ENCODE data around the gene PRDM16. TPM values are rescaled to one million over a fixed set of nuclear protein-coding genes. Genes with fewer than 3 reads are reported as not detected.

PRDM16 gene
- total RNA-seq, 1 experiment from 2014 or later: 0.17 TPM

DNA sequence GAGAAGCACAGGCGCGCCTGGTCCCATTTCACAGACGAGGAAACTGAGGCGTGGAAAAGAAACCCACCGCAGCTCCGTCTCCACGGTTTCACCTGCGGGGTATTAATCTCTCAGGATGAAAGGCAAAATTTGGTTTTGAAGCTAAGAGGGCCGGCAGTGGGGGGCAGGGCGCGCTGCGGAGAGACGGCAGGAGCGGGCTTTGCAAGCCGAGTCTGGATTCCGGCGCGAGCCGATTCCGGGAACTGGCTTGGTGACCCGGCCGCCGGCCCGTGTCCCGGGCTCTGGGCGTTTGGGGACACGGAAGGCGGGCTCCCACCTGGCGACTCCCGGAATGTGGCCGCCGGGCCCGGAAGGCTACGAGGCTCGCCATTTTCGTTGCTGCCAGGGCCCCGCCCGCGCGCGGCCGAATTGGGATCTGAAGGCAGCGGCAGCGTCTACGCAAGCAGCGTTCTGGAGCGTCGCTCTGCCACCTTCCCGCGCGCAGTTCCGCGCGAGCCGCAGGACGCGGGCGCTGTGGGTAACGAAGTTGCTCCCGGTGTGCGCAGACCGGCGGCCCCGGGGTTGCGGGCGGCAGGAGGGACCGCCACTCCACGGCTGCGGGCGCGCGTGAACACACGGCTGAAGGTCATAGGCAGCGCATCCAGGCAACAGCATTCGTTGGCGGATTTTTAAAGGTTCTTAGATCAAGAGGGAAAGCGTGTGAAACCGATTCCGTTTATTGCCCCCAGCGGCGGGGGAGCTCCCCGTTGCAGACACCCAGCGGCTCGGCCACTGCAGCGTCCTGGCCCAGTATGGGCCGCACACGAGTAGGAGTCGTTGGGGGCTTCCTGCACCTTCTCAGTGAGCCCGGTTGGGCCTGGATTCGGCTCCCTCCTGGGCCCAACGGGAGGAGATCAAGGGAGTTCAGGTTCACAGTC, 5.4 kb upstream of the PRDM16 start:
- Histone ChIP-seq H4K91ac (ENCODE audit: insufficient read length, low read depth, low read length) (no peak overlapping the region), H3T11ph (ENCODE audit: low read length) (no peak overlapping the region), H3K79me1 (ENCODE audit: insufficient read depth, low read depth, low read length, poor library complexity, severe bottlenecking) (no peaks in the 10 kb centered on the region), H2AK5ac (ENCODE audit: insufficient read length, low read length) (no peak overlapping the region), H3K4me2 (ENCODE audit: insufficient read depth, insufficient read length, low read length) (peak overlapping the region; percentile 46), H4K20me1 (ENCODE audit: control insufficient read depth, insufficient read depth, insufficient read length) (no peaks in the 10 kb centered on the region), H3K23ac (ENCODE audit: insufficient read length, low read depth, low read length) (no peak overlapping the region), H3K4ac (ENCODE audit: low read depth, low read length) (no peak overlapping the region), H3K9me3 (ENCODE audit: control insufficient read depth, low read depth, low read length) (no peaks in the 10 kb centered on the region), H2BK5ac (ENCODE audit: insufficient read length, low read length) (no peak overlapping the region), H3K79me2 (ENCODE audit: insufficient read depth, low read length) (no peaks in the 10 kb centered on the region), H3K4me1 (ENCODE audit: insufficient read depth, low read length) (no peaks in the 10 kb centered on the region), H2AFZ (ENCODE audit: low read length) (no peak overlapping the region), H2BK20ac (ENCODE audit: low read depth, low read length, poor library complexity, severe bottlenecking) (no peak overlapping the region), H3K27ac (ENCODE audit: insufficient read length, low read depth, low read length) (no peak overlapping the region), H3K23me2 (ENCODE audit: insufficient read length, low read depth, low read length, poor library complexity, severe bottlenecking) (peaks cover 10% of the 10 kb centered on the region), H2BK12ac (ENCODE audit: insufficient read length, low read depth, low read length) (no peak overlapping the region), H3K9ac (ENCODE audit: extremely low read depth, insufficient read length, low read length) (no peak overlapping the region), H3K27me3 (ENCODE audit: insufficient read depth, low read length) (peaks cover 67% of the 10 kb centered on the region), H2BK15ac (ENCODE audit: low read depth, low read length) (no peak overlapping the region), H4K8ac (replicated peaks; ENCODE audit: insufficient read length, low read depth, low read length) (no peak overlapping the region), H4K5ac (ENCODE audit: insufficient read length, low read depth, low read length) (no peak overlapping the region), H3K14ac (ENCODE audit: insufficient read depth, low read length) (no peak overlapping the region), H3K56ac (ENCODE audit: insufficient read length, low read depth, low read length) (no peak overlapping the region), H2BK120ac (ENCODE audit: low read depth, low read length, poor library complexity, severe bottlenecking) (no peak overlapping the region), H3K18ac (ENCODE audit: insufficient read length, low read depth, low read length) (no peak overlapping the region)
- Mint-ChIP-seq H3K27ac (no peak overlapping the region), H3K27me3 (ENCODE audit: low read depth) (peaks cover 96% of the 10 kb centered on the region), H3K36me3 (ENCODE audit: insufficient read depth in 1 of 3, low read depth in 3 of 3) (no peaks in the 10 kb centered on the region), H3K9me3 (no peaks in the 10 kb centered on the region), H3K4me3 (peak overlapping the region; percentile 33 to 73), H3K4me1 (peaks cover 3 to 15% of the 10 kb centered on the region in 2 experiments; a peak in 3 of 4 replicates)
- TF ChIP-seq, protein P1, sequence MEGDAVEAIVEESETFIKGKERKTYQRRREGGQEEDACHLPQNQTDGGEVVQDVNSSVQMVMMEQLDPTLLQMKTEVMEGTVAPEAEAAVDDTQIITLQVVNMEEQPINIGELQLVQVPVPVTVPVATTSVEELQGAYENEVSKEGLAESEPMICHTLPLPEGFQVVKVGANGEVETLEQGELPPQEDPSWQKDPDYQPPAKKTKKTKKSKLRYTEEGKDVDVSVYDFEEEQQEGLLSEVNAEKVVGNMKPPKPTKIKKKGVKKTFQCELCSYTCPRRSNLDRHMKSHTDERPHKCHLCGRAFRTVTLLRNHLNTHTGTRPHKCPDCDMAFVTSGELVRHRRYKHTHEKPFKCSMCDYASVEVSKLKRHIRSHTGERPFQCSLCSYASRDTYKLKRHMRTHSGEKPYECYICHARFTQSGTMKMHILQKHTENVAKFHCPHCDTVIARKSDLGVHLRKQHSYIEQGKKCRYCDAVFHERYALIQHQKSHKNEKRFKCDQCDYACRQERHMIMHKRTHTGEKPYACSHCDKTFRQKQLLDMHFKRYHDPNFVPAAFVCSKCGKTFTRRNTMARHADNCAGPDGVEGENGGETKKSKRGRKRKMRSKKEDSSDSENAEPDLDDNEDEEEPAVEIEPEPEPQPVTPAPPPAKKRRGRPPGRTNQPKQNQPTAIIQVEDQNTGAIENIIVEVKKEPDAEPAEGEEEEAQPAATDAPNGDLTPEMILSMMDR (conservative IDR thresholded peaks at IDR 0.05): no peak
- no peak for DNase-seq
- no CpG with 5 or more reads among the region's 91 CpGs for WGBS (ENCODE audit: extremely low coverage, insufficient read length, low lambda C conversion rate)

Measured in H9 (cell line).